ENCODE measurements around the gene HAPLN2.

The HAPLN2 gene

GRCh38 chr1:156640842-156641706, 21.9 kb downstream of the HAPLN2 start:
- no peak for DNase-seq (ENCODE audit: low spot score)
- Mint-ChIP-seq H3K4me3 (peak overlapping the region; percentile 53), H3K9me3 (no peaks in the 10 kb centered on the region), H3K27ac (no peak overlapping the region), H3K36me3 (ENCODE audit: low read depth) (no peaks in the 10 kb centered on the region), H3K27me3 (ENCODE audit: low read depth) (peaks cover 77% of the 10 kb centered on the region), H3K4me1 (ENCODE audit: low read depth) (peaks cover 25% of the 10 kb centered on the region)

- Mint-ChIP-seq H3K27me3 (ENCODE audit: low read depth) (peaks cover 76% of the 10 kb centered on the region), H3K4me1 (ENCODE audit: low read depth) (peaks cover 25% of the 10 kb centered on the region), H3K9me3 (no peaks in the 10 kb centered on the region), H3K4me3 (peak within 1 kb of the TSS; percentile 53), H3K36me3 (ENCODE audit: low read depth) (no peaks in the 10 kb centered on the region), H3K27ac (no peak within 1 kb of the TSS)
- no peak for DNase-seq (ENCODE audit: low spot score)
Measured at GRCh38 chr1:156641761-156642264, 22.6 kb downstream of the HAPLN2 start, which contains the start of gene BCAN. Gene BCAN (plus strand): TSS chr1:156642117. CDS start chr1:156646055, 3,938 bp downstream.

- no peaks in the 10 kb centered on the region for H3K9me3 Mint-ChIP-seq
- H3K36me3 Mint-ChIP-seq (ENCODE audit: low read depth): no peaks in the 10 kb centered on the region
- peak overlapping the region; percentile 41 for H3K4me3 Mint-ChIP-seq
- peaks cover 25% of the 10 kb centered on the region for H3K4me1 Mint-ChIP-seq (ENCODE audit: low read depth)
- H3K27me3 Mint-ChIP-seq (ENCODE audit: low read depth): peaks cover 78% of the 10 kb centered on the region
- H3K27ac Mint-ChIP-seq: no peak overlapping the region
- DNase-seq (ENCODE audit: low spot score): no peak
Measured at GRCh38 chr1:156642265-156643048, 23.2 kb downstream of the HAPLN2 start.

- H3K27me3 Mint-ChIP-seq (ENCODE audit: low read depth): peaks cover 82% of the 10 kb centered on the region
- DNase-seq (ENCODE audit: low spot score): no peak
- H3K36me3 Mint-ChIP-seq (ENCODE audit: low read depth): no peaks in the 10 kb centered on the region
- H3K9me3 Mint-ChIP-seq: no peaks in the 10 kb centered on the region
- peaks cover 25% of the 10 kb centered on the region for H3K4me1 Mint-ChIP-seq (ENCODE audit: low read depth)
- peak overlapping the region; percentile 15 for H3K27ac Mint-ChIP-seq
- peak overlapping the region; percentile 41 for H3K4me3 Mint-ChIP-seq
Measured at GRCh38 chr1:156643049-156643777, 24.0 kb downstream of the HAPLN2 start.

- Mint-ChIP-seq H3K36me3 (ENCODE audit: low read depth) (no peaks in the 10 kb centered on the region), H3K27me3 (ENCODE audit: low read depth) (peaks cover 80% of the 10 kb centered on the region), H3K9me3 (no peaks in the 10 kb centered on the region), H3K27ac (peak overlapping the region; percentile 15), H3K4me1 (ENCODE audit: low read depth) (peaks cover 25% of the 10 kb centered on the region), H3K4me3 (peak overlapping the region; percentile 18)
- peak; percentile 31 for DNase-seq (ENCODE audit: low spot score)
Measured at GRCh38 chr1:156643778-156644092, 24.5 kb downstream of the HAPLN2 start.

GRCh38 chr1:156644146-156644545, 24.9 kb downstream of the HAPLN2 start:
- H3K27me3 Mint-ChIP-seq (ENCODE audit: low read depth): peaks cover 80% of the 10 kb centered on the region
- H3K4me1 Mint-ChIP-seq (ENCODE audit: low read depth): peaks cover 25% of the 10 kb centered on the region
- no peak overlapping the region for H3K4me3 Mint-ChIP-seq
- H3K27ac Mint-ChIP-seq: no peak overlapping the region
- DNase-seq (ENCODE audit: low spot score): no peak
- H3K36me3 Mint-ChIP-seq (ENCODE audit: low read depth): no peaks in the 10 kb centered on the region
- no peaks in the 10 kb centered on the region for H3K9me3 Mint-ChIP-seq

GRCh38 chr1:156644640-156645039, 25.4 kb downstream of the HAPLN2 start:
- no peaks in the 10 kb centered on the region for H3K36me3 Mint-ChIP-seq (ENCODE audit: low read depth)
- H3K4me1 Mint-ChIP-seq (ENCODE audit: low read depth): peaks cover 25% of the 10 kb centered on the region
- H3K9me3 Mint-ChIP-seq: no peaks in the 10 kb centered on the region
- no peak overlapping the region for H3K27ac Mint-ChIP-seq
- no peak for DNase-seq (ENCODE audit: low spot score)
- peaks cover 78% of the 10 kb centered on the region for H3K27me3 Mint-ChIP-seq (ENCODE audit: low read depth)
- no peak overlapping the region for H3K4me3 Mint-ChIP-seq

- Mint-ChIP-seq H3K27ac (no peak overlapping the region), H3K36me3 (ENCODE audit: low read depth) (no peaks in the 10 kb centered on the region), H3K4me3 (no peak overlapping the region), H3K27me3 (ENCODE audit: low read depth) (peaks cover 76% of the 10 kb centered on the region), H3K4me1 (ENCODE audit: low read depth) (peaks cover 25% of the 10 kb centered on the region), H3K9me3 (no peaks in the 10 kb centered on the region)
- no peak for DNase-seq (ENCODE audit: low spot score)
Measured at GRCh38 chr1:156645056-156645455, 25.8 kb downstream of the HAPLN2 start.

GRCh38 chr1:156645666-156646065, 26.5 kb downstream of the HAPLN2 start:
- Mint-ChIP-seq H3K27ac (no peak overlapping the region), H3K4me3 (no peak overlapping the region), H3K36me3 (ENCODE audit: low read depth) (no peaks in the 10 kb centered on the region), H3K4me1 (ENCODE audit: low read depth) (peaks cover 25% of the 10 kb centered on the region), H3K9me3 (no peaks in the 10 kb centered on the region), H3K27me3 (ENCODE audit: low read depth) (peaks cover 72% of the 10 kb centered on the region)
- DNase-seq (ENCODE audit: low spot score): no peak

GRCh38 chr1:156646738-156647211, 27.6 kb downstream of the HAPLN2 start:
- Mint-ChIP-seq H3K27me3 (ENCODE audit: low read depth) (peaks cover 61% of the 10 kb centered on the region), H3K27ac (no peak overlapping the region), H3K36me3 (ENCODE audit: low read depth) (no peaks in the 10 kb centered on the region), H3K4me3 (no peak overlapping the region), H3K4me1 (ENCODE audit: low read depth) (peaks cover 22% of the 10 kb centered on the region), H3K9me3 (no peaks in the 10 kb centered on the region)
- no peak for DNase-seq (ENCODE audit: low spot score)

GRCh38 chr1:156647351-156647750, 28.1 kb downstream of the HAPLN2 start:
- no peak for DNase-seq (ENCODE audit: low spot score)
- Mint-ChIP-seq H3K27ac (no peak overlapping the region), H3K4me1 (ENCODE audit: low read depth) (peaks cover 21% of the 10 kb centered on the region), H3K36me3 (ENCODE audit: low read depth) (no peaks in the 10 kb centered on the region), H3K9me3 (no peaks in the 10 kb centered on the region), H3K27me3 (ENCODE audit: low read depth) (peaks cover 60% of the 10 kb centered on the region), H3K4me3 (no peak overlapping the region)

- H3K36me3 Mint-ChIP-seq (ENCODE audit: low read depth): no peaks in the 10 kb centered on the region
- H3K27ac Mint-ChIP-seq: no peak overlapping the region
- H3K27me3 Mint-ChIP-seq (ENCODE audit: low read depth): peaks cover 50% of the 10 kb centered on the region
- no peak for DNase-seq (ENCODE audit: low spot score)
- peaks cover 13% of the 10 kb centered on the region for H3K4me1 Mint-ChIP-seq (ENCODE audit: low read depth)
- no peak overlapping the region for H3K4me3 Mint-ChIP-seq
- H3K9me3 Mint-ChIP-seq: no peaks in the 10 kb centered on the region
Measured at GRCh38 chr1:156648496-156648895, 29.3 kb downstream of the HAPLN2 start.

GRCh38 chr1:156648951-156649350, 29.7 kb downstream of the HAPLN2 start:
- Mint-ChIP-seq H3K9me3 (no peaks in the 10 kb centered on the region), H3K27ac (no peak overlapping the region), H3K4me1 (ENCODE audit: low read depth) (peaks cover 9% of the 10 kb centered on the region), H3K27me3 (ENCODE audit: low read depth) (peaks cover 47% of the 10 kb centered on the region), H3K36me3 (ENCODE audit: low read depth) (no peaks in the 10 kb centered on the region), H3K4me3 (no peak overlapping the region)
- DNase-seq (ENCODE audit: low spot score): no peak
